HepG2 (cell line): ENCODE data around the gene TRPM1. TPM values are rescaled to one million over a fixed set of nuclear protein-coding genes. Genes with fewer than 3 reads are reported as not detected.

Experiments
- ATAC-seq: fragments of 200-7000 bp; cut with Tn5 transposase; 3 replicates; pipeline ENCODE4 v1.9.1; 2020; ENCODE audit warnings: mild to moderate bottlenecking, moderate library complexity
- BruUV-seq: library from RNA; stranded (reverse); fragments of 400-500 nt; replicated peaks from 2 replicates; lab custom pipeline; 2021; lab: Mats Ljungman, UMichigan
- CTCF ChIA-PET: fragments of 300-600 bp; formaldehyde crosslinking; extraction: SDS; loops from one replicate; lab custom pipeline; 2021; ENCODE audit warnings: low total read pairs, inconsistent platforms, low intra/inter-chr PET ratio; lab: Yijun Ruan, JAX
- POLR2A ChIA-PET: fragments of 350-600 bp; sonication (Branson Sonifier 250); formaldehyde crosslinking; loops from one replicate; lab custom pipeline; 2020; ENCODE audit warnings: antibody characterized with exemption, inconsistent platforms; lab: Yijun Ruan, JAX
- DNase-seq: peaks from one replicate; pipeline ENCODE4 v3.0.0-alpha.2; 2015; ENCODE audit warnings: low spot score
- FAIRE-seq: peaks from 3 replicates; lab custom pipeline; 2011; peaks lifted over from hg19 to GRCh38; lab: Jason Lieb, UNC
- H2AFZ ChIP-seq: one replicate; pipeline ENCODE4 v1.6.1; 2011; ENCODE audit warnings: low read length, inconsistent platforms
- H3K27ac ChIP-seq: fragments of 300-600 bp; 3 replicates; pipeline ENCODE4 v1.8.0; 2011; ENCODE audit warnings: mixed run types, mild to moderate bottlenecking, mixed read lengths, low read length, inconsistent platforms; ENCODE audit not compliant: insufficient read depth; ENCODE audit errors: extremely low read length
- H3K27me3 ChIP-seq, 2 experiments: fragments of 200-600 bp in 1 of 2; 2 replicates in 1 of 2; 3 replicates in 1 of 2; pipeline versions ENCODE4 v1.6.0 to v1.8.0; 2011; ENCODE audit warnings: low read length in 2 of 2, mild to moderate bottlenecking in 2 of 2, moderate library complexity in 2 of 2, inconsistent platforms in 1 of 2; ENCODE audit not compliant: insufficient read depth in 2 of 2, control insufficient read depth in 1 of 2
- H3K36me3 ChIP-seq, 2 experiments: fragments of 200-600 bp in 1 of 2; replicated peaks in 1 of 2; 2 replicates in 1 of 2; 3 replicates in 1 of 2; pipeline versions ENCODE4 v1.5.1 to v1.8.0; 2011; ENCODE audit warnings: low read length in 2 of 2, inconsistent platforms in 1 of 2; ENCODE audit not compliant: insufficient read depth in 2 of 2, control insufficient read depth in 1 of 2
- H3K4me1 ChIP-seq: 2 replicates; pipeline ENCODE4 v1.5.1; 2012; ENCODE audit warnings: low read length, inconsistent platforms; ENCODE audit not compliant: insufficient read depth
- H3K4me2 ChIP-seq: 2 replicates; pipeline ENCODE4 v1.6.0; 2011; ENCODE audit warnings: low read depth, low read length, inconsistent platforms
- H3K4me3 ChIP-seq, 3 experiments: fragments of 200-600 bp in 1 of 3; sonication (generic), shearing (Covaris generic) in 1 of 3; replicated peaks in 1 of 3; 2 replicates each; pipeline ENCODE4 v1.5.1; 2011 to 2016; ENCODE audit warnings: low read length in 3 of 3, inconsistent platforms in 2 of 3, low read depth in 2 of 3, mild to moderate bottlenecking in 2 of 3, control low read depth in 1 of 3, mixed read lengths in 1 of 3; ENCODE audit not compliant: insufficient read depth in 1 of 3
- H3K79me2 ChIP-seq: one replicate; pipeline ENCODE4 v1.6.1; 2011; ENCODE audit warnings: low read length, inconsistent platforms; ENCODE audit not compliant: insufficient read depth
- H3K9ac ChIP-seq: 2 replicates; pipeline ENCODE4 v1.6.0; 2011; ENCODE audit warnings: mild to moderate bottlenecking, low read depth, low read length, inconsistent platforms; ENCODE audit not compliant: insufficient read depth
- H3K9me3 ChIP-seq: 2 replicates; pipeline ENCODE4 v1.5.1; 2012; ENCODE audit warnings: mild to moderate bottlenecking, low read length
- H4K20me1 ChIP-seq: 2 replicates; pipeline ENCODE4 v1.6.0; 2011; ENCODE audit warnings: inconsistent platforms, mild to moderate bottlenecking, low read length, moderate library complexity; ENCODE audit not compliant: insufficient read depth
- ADNP ChIP-seq: sonication (generic); formaldehyde crosslinking; IDR thresholded peaks from 2 replicates; pipeline ENCODE4 v1.4.0; 2020; ENCODE audit warnings: missing genetic modification reagents
- ISL2 ChIP-seq: sonication (generic); formaldehyde crosslinking; IDR thresholded peaks from 2 replicates; pipeline ENCODE4 v1.5.0; 2020; ENCODE audit warnings: missing genetic modification reagents
- MBD4 ChIP-seq: IDR thresholded peaks from 2 replicates; pipeline ENCODE4 v1.6.1; 2012; ENCODE audit warnings: low read length, inconsistent platforms, borderline replicate concordance
- PHB2 ChIP-seq: fragments of 450-650 bp; IDR thresholded peaks from 2 replicates; pipeline ENCODE4 v1.6.1; 2018; ENCODE audit not compliant: partially characterized antibody
- RELA ChIP-seq: sonication (generic); formaldehyde crosslinking; IDR thresholded peaks from 2 replicates; pipeline ENCODE4 v1.4.0; 2020; ENCODE audit warnings: missing genetic modification reagents
- RXRA ChIP-seq: sonication (generic); formaldehyde crosslinking; IDR thresholded peaks from 2 replicates; pipeline ENCODE4 v1.5.1; 2020; ENCODE audit warnings: missing genetic modification reagents
- TGIF2 ChIP-seq: IDR thresholded peaks from 2 replicates; pipeline ENCODE4 v1.6.1; 2016; ENCODE audit warnings: control low read depth, missing compliant biosample characterization
- ZBTB38 ChIP-seq: sonication (generic); formaldehyde crosslinking; IDR thresholded peaks from 2 replicates; pipeline ENCODE4 v1.5.1; 2020; ENCODE audit warnings: mild to moderate bottlenecking, missing genetic modification reagents
- WGBS: methylation state at CpG from one replicate; pipeline ENCODE4 v1.1.6; 2017; ENCODE audit warnings: low lambda C conversion rate; 5-methylcytosine and 5-hydroxymethylcytosine counted together
- in situ Hi-C: cut with HindIII; loops from 2 replicates; pipeline ENCODE4 v1.10.0; 2017; ENCODE audit warnings: low pct_unique_long_range_greater_than_20kb; ENCODE audit not compliant: extremely low pct_ligation_motif_present
- intact Hi-C: fragments of 100-400 bp; cut with micrococcal nuclease; formaldehyde crosslinking; loops from one replicate; pipeline ENCODE4 v1.10.0; 2022; ENCODE audit not compliant: unreplicated experiment
- polyA plus RNA-seq, 8 experiments: library from polyadenylated mRNA; depleted of rRNA in 3 of 8; stranded (reverse) in 7 of 8; unstranded in 1 of 8; fragments of >200 nt; fragmentation: Illumina TruSeq in 4 of 8; extraction: Trizol in 4 of 8; gene quantifications; 2 replicates each; pipeline versions ENCODE4 v1.2.1 to v1.2.3, GENCODE V29; 2011 to 2016; ENCODE audit warnings: low read depth in 4 of 8, missing spikeins in 1 of 8, mixed read lengths in 1 of 8; ENCODE audit not compliant: insufficient read depth in 1 of 8
- total RNA-seq, 5 experiments: library from RNA; depleted of rRNA; stranded (reverse); fragments of >200 nt; fragmentation: Illumina TruSeq; extraction: Trizol; gene quantifications; 2 replicates each; pipeline ENCODE4 v1.2.3, GENCODE V29; 2016; ENCODE audit warnings: low read depth in 1 of 5
- TF ChIP-seq, protein P1 (sequence below): sonication (generic); formaldehyde crosslinking; conservative IDR thresholded peaks from 2 replicates; pipeline ENCODE4 v1.4.0; 2020; ENCODE audit warnings: missing genetic modification reagents
- TF ChIP-seq, protein P2 (sequence below): sonication (generic); formaldehyde crosslinking; IDR thresholded peaks from 2 replicates; pipeline ENCODE4 v1.4.0; 2020; ENCODE audit warnings: mild to moderate bottlenecking, missing genetic modification reagents
- TF ChIP-seq, protein P3 (sequence below): IDR thresholded peaks from 2 replicates; pipeline ENCODE4 v1.6.1; 2016
- TF ChIP-seq, protein P4 (sequence below): IDR thresholded peaks from 2 replicates; pipeline ENCODE4 v1.6.1; 2016; ENCODE audit warnings: low read depth, control low read depth

The TRPM1 gene
- total and polyA plus RNA-seq, 2 of the 13 experiments (the other 11 are each of a cell fraction or from before 2014, with no cell fraction given) = not detected

DNA sequence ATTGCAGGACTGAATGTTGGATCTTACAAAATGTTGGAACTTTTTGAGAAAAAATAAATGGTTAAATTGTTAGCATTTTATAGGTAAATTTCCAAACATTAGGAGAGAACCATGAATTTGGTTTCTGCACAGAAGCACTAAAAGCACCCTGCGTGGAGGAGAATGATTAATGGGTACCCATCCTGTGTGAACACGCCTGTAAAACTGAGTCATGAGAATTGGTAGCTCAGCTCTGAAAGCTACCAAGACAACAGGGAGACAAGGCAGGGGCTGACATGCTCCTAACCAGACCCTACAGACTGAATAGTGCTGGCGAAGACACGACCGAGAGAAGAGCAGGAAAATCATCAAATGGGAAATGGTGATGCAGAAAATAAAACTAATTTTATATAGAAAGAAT is 77.7 kb downstream of the TRPM1 start:
- Histone ChIP-seq H3K9me3 (no peaks in the 10 kb centered on the region), H3K4me1 (peaks cover 28% of the 10 kb centered on the region), H3K9ac (no peak overlapping the region), H3K27ac (no peak overlapping the region), H2AFZ (no peak overlapping the region), H4K20me1 (no peaks in the 10 kb centered on the region), H3K4me3 (no peak overlapping the region), H3K36me3 (no peaks in the 10 kb centered on the region), H3K27me3 (no peaks in the 10 kb centered on the region), H3K4me2 (peak overlapping the region; percentile 77; the same call in 1 of the 2 replicates), H3K79me2 (no peaks in the 10 kb centered on the region)
- no peak for ATAC-seq
- WGBS = 86% methylated on average over 5 of the region's 5 CpGs
- in situ Hi-C loops = no loop called here
- no TSS peak for BruUV-seq
- ChIA-PET POLR2A (interaction anchor here (1.3 kb wide), 1 partner anchor 32 kb away, joined by 4 read pairs; the partner anchor contains the start of gene MTMR10), CTCF (no interaction called here)
- no peak for DNase-seq
- intact Hi-C loops = no loop called here
- FAIRE-seq = no peak
- TF ChIP-seq ZBTB38 (CRISPR knock-in tag) (no peak), RXRA (CRISPR knock-in tag) (no peak), MBD4 (no peak), ADNP (CRISPR knock-in tag) (no peak), RELA (CRISPR knock-in tag) (no peak), PHB2 (no peak), ISL2 (no peak), TGIF2 (no peak)
- TF ChIP-seq, protein P1, sequence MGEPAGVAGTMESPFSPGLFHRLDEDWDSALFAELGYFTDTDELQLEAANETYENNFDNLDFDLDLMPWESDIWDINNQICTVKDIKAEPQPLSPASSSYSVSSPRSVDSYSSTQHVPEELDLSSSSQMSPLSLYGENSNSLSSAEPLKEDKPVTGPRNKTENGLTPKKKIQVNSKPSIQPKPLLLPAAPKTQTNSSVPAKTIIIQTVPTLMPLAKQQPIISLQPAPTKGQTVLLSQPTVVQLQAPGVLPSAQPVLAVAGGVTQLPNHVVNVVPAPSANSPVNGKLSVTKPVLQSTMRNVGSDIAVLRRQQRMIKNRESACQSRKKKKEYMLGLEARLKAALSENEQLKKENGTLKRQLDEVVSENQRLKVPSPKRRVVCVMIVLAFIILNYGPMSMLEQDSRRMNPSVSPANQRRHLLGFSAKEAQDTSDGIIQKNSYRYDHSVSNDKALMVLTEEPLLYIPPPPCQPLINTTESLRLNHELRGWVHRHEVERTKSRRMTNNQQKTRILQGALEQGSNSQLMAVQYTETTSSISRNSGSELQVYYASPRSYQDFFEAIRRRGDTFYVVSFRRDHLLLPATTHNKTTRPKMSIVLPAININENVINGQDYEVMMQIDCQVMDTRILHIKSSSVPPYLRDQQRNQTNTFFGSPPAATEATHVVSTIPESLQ = no peak
- TF ChIP-seq, protein P2, sequence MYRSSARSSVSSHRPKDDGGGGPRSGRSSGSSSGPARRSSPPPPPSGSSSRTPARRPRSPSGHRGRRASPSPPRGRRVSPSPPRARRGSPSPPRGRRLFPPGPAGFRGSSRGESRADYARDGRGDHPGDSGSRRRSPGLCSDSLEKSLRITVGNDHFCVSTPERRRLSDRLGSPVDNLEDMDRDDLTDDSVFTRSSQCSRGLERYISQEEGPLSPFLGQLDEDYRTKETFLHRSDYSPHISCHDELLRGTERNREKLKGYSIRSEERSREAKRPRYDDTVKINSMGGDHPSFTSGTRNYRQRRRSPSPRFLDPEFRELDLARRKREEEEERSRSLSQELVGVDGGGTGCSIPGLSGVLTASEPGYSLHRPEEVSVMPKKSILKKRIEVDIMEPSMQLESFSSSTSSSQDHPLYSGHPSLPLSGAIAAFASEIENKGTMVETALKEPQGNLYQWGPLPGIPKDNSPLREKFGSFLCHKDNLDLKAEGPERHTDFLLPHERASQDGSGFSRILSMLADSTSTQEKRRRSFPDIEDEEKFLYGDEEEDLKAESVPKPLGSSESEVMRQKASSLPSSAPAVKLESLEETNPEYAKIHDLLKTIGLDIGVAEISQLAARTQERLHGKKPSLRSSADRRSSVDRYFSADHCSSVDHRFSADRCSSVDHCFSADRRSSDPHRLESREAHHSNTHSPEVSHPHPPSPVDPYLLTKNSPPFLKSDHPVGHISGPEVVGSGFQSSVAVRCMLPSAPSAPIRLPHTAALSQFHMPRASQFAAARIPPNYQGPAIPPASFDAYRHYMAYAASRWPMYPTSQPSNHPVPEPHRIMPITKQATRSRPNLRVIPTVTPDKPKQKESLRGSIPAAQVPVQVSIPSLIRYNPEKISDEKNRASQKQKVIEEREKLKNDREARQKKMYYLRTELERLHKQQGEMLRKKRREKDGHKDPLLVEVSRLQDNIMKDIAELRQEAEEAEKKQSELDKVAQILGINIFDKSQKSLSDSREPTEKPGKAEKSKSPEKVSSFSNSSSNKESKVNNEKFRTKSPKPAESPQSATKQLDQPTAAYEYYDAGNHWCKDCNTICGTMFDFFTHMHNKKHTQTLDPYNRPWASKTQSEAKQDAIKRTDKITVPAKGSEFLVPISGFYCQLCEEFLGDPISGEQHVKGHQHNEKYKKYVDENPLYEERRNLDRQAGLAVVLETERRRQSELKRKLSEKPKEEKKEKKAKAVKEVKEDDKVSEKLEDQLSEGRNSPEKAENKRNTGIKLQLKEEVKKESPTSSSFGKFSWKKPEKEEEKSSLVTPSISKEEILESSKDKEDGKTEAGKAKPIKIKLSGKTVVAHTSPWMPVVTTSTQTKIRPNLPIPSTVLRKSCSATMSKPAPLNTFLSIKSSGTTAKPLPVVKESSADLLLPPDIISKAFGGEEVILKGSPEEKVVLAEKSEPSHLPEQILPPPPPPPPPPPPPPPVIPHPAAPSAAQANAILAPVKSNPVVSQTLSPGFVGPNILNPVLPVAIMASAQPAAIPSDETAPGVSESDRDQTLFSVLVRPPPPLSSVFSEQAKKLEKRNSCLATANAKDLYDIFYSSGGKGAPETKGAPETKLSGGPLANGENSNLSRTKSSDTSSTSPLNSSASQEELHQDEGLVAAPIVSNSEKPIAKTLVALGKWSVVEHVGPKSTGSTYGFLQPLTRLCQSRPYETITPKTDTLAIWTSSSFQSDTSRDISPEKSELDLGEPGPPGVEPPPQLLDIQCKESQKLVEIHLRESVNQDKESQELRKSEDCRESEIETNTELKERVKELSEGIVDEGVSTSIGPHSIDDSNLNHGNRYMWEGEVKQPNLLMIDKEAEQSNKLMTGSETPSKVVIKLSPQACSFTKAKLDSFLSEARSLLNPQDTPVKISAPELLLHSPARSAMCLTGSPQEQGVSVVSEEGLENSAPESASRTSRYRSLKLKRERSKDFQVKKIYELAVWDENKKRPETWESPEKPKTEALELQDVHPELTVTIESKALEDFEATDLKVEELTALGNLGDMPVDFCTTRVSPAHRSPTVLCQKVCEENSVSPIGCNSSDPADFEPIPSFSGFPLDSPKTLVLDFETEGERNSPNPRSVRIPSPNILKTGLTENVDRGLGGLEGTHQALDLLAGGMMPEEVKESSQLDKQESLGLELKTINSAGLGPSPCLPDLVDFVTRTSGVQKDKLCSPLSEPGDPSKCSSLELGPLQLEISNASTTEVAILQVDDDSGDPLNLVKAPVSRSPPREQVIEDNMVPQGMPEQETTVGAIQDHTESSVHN (CRISPR knock-in tag) = no peak
- TF ChIP-seq, protein P3, sequence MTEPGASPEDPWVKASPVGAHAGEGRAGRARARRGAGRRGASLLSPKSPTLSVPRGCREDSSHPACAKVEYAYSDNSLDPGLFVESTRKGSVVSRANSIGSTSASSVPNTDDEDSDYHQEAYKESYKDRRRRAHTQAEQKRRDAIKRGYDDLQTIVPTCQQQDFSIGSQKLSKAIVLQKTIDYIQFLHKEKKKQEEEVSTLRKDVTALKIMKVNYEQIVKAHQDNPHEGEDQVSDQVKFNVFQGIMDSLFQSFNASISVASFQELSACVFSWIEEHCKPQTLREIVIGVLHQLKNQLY = no peak
- TF ChIP-seq, protein P4, sequence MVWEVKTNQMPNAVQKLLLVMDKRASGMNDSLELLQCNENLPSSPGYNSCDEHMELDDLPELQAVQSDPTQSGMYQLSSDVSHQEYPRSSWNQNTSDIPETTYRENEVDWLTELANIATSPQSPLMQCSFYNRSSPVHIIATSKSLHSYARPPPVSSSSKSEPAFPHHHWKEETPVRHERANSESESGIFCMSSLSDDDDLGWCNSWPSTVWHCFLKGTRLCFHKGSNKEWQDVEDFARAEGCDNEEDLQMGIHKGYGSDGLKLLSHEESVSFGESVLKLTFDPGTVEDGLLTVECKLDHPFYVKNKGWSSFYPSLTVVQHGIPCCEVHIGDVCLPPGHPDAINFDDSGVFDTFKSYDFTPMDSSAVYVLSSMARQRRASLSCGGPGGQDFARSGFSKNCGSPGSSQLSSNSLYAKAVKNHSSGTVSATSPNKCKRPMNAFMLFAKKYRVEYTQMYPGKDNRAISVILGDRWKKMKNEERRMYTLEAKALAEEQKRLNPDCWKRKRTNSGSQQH (CRISPR knock-in tag) = no peak
